AG09309 (cell line): ENCODE results near the gene MS4A4A.
A peak's percentile ranks its signal among the peaks of the same experiment; 100 is the strongest.
"Not testable (repeated sequence)": the region's sequence is repeated elsewhere in the genome, so short reads cannot be mapped to it uniquely, and the experiment has no call there.

ENCODE experiments used
- DNase-seq: peaks from one replicate; pipeline ENCODE4 v3.0.0-alpha.2; 2010; ENCODE audit warnings: low read depth
- H3K4me3 ChIP-seq: 2 replicates; pipeline ENCODE4 v1.5.1; 2011; ENCODE audit warnings: mild to moderate bottlenecking, low read depth, low read length, moderate library complexity; ENCODE audit not compliant: control insufficient read depth
- TF ChIP-seq, protein P1 (sequence below): IDR thresholded peaks from 2 replicates; pipeline ENCODE4 v1.5.1; 2011; ENCODE audit warnings: mild to moderate bottlenecking, low read depth, low read length, inconsistent platforms; ENCODE audit not compliant: insufficient read depth, control insufficient read depth; ENCODE audit errors: missing control alignments

MS4A4A gene

DNA sequence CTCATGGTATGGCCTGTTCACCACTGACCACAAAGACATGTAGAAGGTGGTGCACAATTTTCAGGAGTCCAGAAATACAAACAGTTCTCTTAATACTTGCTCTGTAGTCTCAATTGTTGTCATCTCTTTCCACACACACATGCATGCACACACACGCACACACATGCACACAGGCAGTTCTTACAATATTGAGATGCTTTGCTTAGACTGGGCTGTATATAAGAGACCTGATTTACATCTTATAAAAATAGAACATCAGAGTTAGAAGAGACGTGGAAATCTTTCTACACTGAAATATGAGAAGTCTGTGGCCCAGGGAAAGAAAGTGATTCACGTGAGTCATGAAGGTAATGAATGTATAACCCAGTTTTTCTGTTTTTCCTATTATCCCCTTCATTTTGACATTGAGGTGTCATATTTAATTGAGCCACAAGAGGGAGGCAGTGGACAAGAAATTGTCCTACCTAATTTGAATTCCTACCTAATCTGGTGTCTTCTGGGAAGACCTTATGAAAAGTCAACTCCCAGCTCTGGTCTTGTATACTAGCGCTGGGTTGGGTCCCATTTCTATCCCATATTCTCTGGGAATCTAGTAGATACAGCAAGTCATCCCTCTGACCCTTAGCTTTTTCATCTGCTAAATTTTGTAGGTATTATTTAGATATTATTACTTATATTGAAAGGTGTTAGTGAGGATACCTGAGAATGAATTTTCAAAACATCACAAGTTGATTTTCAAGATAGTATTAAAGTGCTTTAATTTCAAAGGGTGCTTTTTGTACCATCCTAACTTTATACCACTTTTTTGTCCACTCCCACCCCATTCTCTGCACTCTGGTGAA, 14.9 kb upstream of the MS4A4A start:
- no peak overlapping the region for H3K4me3 ChIP-seq
- DNase-seq, result peak; percentile 0
- TF ChIP-seq, protein P1, sequence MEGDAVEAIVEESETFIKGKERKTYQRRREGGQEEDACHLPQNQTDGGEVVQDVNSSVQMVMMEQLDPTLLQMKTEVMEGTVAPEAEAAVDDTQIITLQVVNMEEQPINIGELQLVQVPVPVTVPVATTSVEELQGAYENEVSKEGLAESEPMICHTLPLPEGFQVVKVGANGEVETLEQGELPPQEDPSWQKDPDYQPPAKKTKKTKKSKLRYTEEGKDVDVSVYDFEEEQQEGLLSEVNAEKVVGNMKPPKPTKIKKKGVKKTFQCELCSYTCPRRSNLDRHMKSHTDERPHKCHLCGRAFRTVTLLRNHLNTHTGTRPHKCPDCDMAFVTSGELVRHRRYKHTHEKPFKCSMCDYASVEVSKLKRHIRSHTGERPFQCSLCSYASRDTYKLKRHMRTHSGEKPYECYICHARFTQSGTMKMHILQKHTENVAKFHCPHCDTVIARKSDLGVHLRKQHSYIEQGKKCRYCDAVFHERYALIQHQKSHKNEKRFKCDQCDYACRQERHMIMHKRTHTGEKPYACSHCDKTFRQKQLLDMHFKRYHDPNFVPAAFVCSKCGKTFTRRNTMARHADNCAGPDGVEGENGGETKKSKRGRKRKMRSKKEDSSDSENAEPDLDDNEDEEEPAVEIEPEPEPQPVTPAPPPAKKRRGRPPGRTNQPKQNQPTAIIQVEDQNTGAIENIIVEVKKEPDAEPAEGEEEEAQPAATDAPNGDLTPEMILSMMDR, result peak; percentile 56

GRCh38 chr11:60274416-60274815, 6.0 kb upstream of the MS4A4A start:
- TF ChIP-seq, protein P1, result no peak
- no peak overlapping the region for H3K4me3 ChIP-seq
- no peak for DNase-seq

GRCh38 chr11:60281485-60281884, 1.0 kb downstream of the MS4A4A start:
- no peak overlapping the region for H3K4me3 ChIP-seq
- DNase-seq, result no peak
- TF ChIP-seq, protein P1, result no peak

DNA sequence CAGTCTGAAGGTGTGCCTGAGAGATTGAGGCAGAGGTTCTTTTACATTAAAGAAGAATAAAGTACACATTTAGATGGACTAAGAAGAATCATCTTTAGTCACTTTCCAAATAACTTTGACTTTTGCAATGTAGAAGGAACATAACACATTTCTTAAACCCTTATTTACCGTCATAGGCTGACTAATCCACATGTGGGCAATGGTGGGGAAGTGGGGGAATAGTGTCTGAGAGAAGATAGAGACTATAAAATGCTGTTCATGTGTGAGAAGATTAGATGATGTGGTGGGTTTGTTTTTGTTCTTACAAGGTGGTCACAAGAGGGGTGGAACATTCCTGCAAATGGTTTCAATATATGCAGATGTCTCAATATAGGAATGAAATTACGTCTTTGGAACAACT, 1.8 kb downstream of the MS4A4A start:
- TF ChIP-seq, protein P1, result no peak
- no peak for DNase-seq
- H3K4me3 ChIP-seq, result no peak overlapping the region

DNA sequence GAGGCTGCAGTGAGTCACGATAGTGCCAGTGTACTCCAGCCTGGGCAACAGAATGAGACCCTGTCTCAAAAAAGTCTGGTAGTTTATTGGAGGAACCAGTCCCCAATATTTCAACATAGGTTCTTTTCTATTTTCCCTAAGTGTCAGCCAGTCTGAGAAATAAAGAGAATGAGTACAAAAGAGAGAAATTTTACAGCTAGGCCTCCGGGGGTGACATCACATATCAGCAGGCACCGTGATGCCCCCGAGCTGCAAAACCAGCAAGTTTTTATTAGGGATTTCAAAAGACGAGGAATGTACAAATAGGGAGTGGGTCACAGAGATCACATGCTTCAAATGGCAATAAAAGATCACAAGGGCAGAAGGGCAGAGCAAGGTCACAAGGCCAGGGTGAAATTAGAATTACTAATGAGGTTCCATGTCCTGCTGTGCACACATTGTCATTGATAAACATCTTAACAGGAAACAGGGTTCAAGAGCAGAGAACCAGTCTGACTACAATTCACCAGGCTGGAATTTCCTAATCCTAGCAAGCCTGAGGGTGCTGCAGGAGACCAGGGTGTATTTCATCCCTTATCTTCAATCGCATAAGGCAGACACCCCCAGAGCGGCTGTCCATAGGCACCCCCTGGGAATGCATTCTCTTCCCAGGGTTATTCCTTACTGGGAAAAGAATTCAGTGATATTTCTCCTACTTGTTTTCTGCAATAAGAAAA, 5.1 kb downstream of the MS4A4A start:
- DNase-seq, H3K4me3 ChIP-seq: not testable (repeated sequence)

GRCh38 chr11:60288531-60288930, 8.1 kb downstream of the MS4A4A start:
- TF ChIP-seq, protein P1, result no peak
- no peak overlapping the region for H3K4me3 ChIP-seq
- no peak for DNase-seq

GRCh38 chr11:60292145-60292544, 11.7 kb downstream of the MS4A4A start:
- TF ChIP-seq, protein P1, result no peak
- H3K4me3 ChIP-seq, result no peak overlapping the region
- DNase-seq, result no peak
